Upper lobe of left lung (tissue), 6 donors: ENCODE measurements around the gene KIAA1958. TPM values are rescaled to one million over a fixed set of nuclear protein-coding genes. Genes with fewer than 3 reads are reported as not detected.

Experiments
- ATAC-seq, 2 donors: fragments of 200-7000 bp; cut with Tn5 transposase; one replicate each; pipeline ENCODE4 v1.9.1; 2022; ENCODE audit warnings: mild to moderate bottlenecking in 2 of 2, moderate library complexity in 2 of 2; ENCODE audit not compliant: low FRiP score in 2 of 2
- DNase-seq, 2 donors: peaks; one replicate each; pipeline ENCODE4 v3.0.0-alpha.2; 2019 to 2020
- H3K27ac ChIP-seq, 4 donors: fragments of 200-600 bp; sonication (generic); one replicate each; pipeline ENCODE4 v1.5.1; 2016 to 2019
- H3K27me3 ChIP-seq, 4 donors: fragments of 200-600 bp; sonication (generic); one replicate each; pipeline ENCODE4 v1.5.1; 2017 to 2019
- H3K36me3 ChIP-seq, 4 donors: fragments of 200-600 bp; sonication (generic); one replicate each; pipeline ENCODE4 v1.5.1; 2016 to 2019
- H3K4me1 ChIP-seq, 4 donors: fragments of 200-600 bp; sonication (generic); one replicate each; pipeline ENCODE4 v1.5.1; 2018 to 2019
- H3K4me3 ChIP-seq, 4 donors: fragments of 200-600 bp; sonication (generic); one replicate each; pipeline ENCODE4 v1.5.1; 2017 to 2019; ENCODE audit warnings: mild to moderate bottlenecking in 2 of 4, moderate library complexity in 1 of 4
- H3K9me3 ChIP-seq, 4 donors: fragments of 200-600 bp; sonication (generic); one replicate each; pipeline ENCODE4 v1.5.1; 2018 to 2019
- EP300 ChIP-seq, 4 donors: sonication (generic); formaldehyde crosslinking; IDR thresholded peaks; one replicate each; pipeline ENCODE4 v1.5.1; 2017; ENCODE audit warnings: antibody characterized with exemption in 4 of 4, control low read depth in 2 of 4
- POLR2A ChIP-seq, 4 donors: fragments of 450-650 bp; IDR thresholded peaks; one replicate each; pipeline ENCODE4 v1.5.1; 2016 to 2017; ENCODE audit warnings: antibody characterized with exemption in 4 of 4, mild to moderate bottlenecking in 2 of 4
- POLR2AphosphoS5 ChIP-seq, 2 donors: sonication (generic); formaldehyde crosslinking; IDR thresholded peaks; one replicate each; pipeline ENCODE4 v1.5.1; 2017; ENCODE audit warnings: antibody characterized with exemption in 2 of 2
- WGBS, 2 donors: methylation state at CpG; one replicate each; pipeline ENCODE4 v1.1.5; 2017 to 2018; 5-methylcytosine and 5-hydroxymethylcytosine counted together
- total RNA-seq, 6 donors: library from RNA; depleted of rRNA in 4 of 6; stranded (reverse); fragments of >200 nt in 4 of 6; gene quantifications; one replicate each; pipeline versions ENCODE4 v1.1.0 to v1.2.1, GENCODE V29; 2016 to 2021
- TF ChIP-seq, protein P1 (sequence below), 6 experiments: fragments of 450-650 bp in 4 of 6; fragments of 200-600 bp in 2 of 6; sonication (generic) in 2 of 6; IDR thresholded peaks; one replicate each; pipeline ENCODE4 v1.5.1; 2016 to 2019; ENCODE audit warnings: antibody characterized with exemption in 6 of 6
- donor health status: DM: no; HTN: no; CAD: no; lungs with moderate emphysema.
- donor health status: DM: no; HTN: yes; CAD: no; lungs with severe emphysema.

The KIAA1958 gene
- total RNA-seq, 6 donors from 2014 or later, result 9.2 to 21.1 (median 14.2) TPM

DNA sequence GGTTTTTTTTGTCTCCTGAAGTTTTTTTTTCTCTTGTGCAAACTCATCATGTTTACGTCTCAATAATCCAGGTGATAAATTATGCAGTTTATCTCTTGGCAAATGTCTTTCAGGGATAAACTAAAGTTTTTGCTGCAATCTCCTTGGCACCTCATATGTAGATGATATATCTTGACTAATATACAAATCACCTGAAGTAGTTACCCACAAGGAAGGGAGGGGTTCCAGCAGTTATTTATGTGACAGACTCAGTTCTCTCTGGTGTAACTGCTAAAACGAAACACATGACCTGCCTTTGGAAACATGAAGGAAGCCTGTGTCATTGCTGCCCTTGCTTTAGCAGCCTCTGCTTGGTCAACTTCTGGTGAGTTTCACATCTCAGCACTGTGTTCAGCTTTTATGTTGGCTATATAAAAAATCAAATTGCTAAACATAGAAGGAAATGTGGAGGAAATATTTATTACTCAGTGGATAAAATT, 39.3 kb upstream of the KIAA1958 start:
- TF ChIP-seq POLR2AphosphoS5 (IDR thresholded peaks at IDR 0.05) (no peak), POLR2A (IDR thresholded peaks at IDR 0.05) (no peak), EP300 (IDR thresholded peaks at IDR 0.05) (no peak)
- TF ChIP-seq, protein P1, sequence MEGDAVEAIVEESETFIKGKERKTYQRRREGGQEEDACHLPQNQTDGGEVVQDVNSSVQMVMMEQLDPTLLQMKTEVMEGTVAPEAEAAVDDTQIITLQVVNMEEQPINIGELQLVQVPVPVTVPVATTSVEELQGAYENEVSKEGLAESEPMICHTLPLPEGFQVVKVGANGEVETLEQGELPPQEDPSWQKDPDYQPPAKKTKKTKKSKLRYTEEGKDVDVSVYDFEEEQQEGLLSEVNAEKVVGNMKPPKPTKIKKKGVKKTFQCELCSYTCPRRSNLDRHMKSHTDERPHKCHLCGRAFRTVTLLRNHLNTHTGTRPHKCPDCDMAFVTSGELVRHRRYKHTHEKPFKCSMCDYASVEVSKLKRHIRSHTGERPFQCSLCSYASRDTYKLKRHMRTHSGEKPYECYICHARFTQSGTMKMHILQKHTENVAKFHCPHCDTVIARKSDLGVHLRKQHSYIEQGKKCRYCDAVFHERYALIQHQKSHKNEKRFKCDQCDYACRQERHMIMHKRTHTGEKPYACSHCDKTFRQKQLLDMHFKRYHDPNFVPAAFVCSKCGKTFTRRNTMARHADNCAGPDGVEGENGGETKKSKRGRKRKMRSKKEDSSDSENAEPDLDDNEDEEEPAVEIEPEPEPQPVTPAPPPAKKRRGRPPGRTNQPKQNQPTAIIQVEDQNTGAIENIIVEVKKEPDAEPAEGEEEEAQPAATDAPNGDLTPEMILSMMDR (IDR thresholded peaks at IDR 0.05), result no peak
- Histone ChIP-seq H3K27me3 (no peaks in the 10 kb centered on the region), H3K4me1 (no peaks in the 10 kb centered on the region), H3K4me3 (no peak overlapping the region), H3K27ac (no peak overlapping the region), H3K36me3 (peaks cover 0 to 4% (median 2%) of the 10 kb centered on the region in 4 donors), H3K9me3 (no peaks in the 10 kb centered on the region)
- 51 to 68% methylated on average over 2 of the region's 2 CpGs for WGBS, 2 donors
- ATAC-seq (no peak), DNase-seq (no peak)

- Histone ChIP-seq H3K4me3 (no peak overlapping the region), H3K27me3 (no peaks in the 10 kb centered on the region), H3K9me3 (peaks cover 0 to 3% (median 0%) of the 10 kb centered on the region in 4 donors), H3K27ac (no peak overlapping the region), H3K36me3 (peaks cover 6 to 60% (median 23%) of the 10 kb centered on the region in 4 donors), H3K4me1 (no peaks in the 10 kb centered on the region)
- DNase-seq (no peak), ATAC-seq (no peak)
- TF ChIP-seq POLR2A (IDR thresholded peaks at IDR 0.05), result no peak
- no peak for TF ChIP-seq EP300 (IDR thresholded peaks at IDR 0.05)
- TF ChIP-seq POLR2AphosphoS5 (IDR thresholded peaks at IDR 0.05), result no peak
- TF ChIP-seq, protein P1 (IDR thresholded peaks at IDR 0.05), result no peak
- 100% methylated on average over 1 of the region's 1 CpG for WGBS, 2 donors
Measured at GRCh38 chr9:112462855-112463254, 23.8 kb upstream of the KIAA1958 start.

DNA sequence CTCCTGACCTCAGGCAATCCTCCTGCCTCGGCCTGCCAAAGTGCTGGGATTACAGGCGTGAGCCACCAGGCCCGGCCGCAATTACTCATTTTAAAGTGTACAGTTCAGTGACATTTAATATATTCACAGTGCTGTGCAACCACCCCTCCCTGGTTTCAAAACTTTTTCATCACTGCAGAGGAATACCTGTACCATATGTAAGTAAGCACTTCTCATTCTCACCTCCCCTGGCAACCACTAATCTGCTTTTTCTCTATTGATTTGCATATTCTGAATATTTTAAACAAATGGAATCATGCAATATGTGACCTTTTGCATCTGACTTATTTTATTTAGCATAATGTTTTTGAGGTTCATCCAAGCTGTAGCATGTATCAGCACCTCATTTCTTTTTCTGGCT, 21.3 kb upstream of the KIAA1958 start:
- no peak overlapping the region for H3K27ac ChIP-seq
- TF ChIP-seq EP300 (IDR thresholded peaks at IDR 0.05), result no peak
- TF ChIP-seq POLR2A (IDR thresholded peaks at IDR 0.05), result no peak
- TF ChIP-seq, protein P1 (IDR thresholded peaks at IDR 0.05), result no peak
- no peak for TF ChIP-seq POLR2AphosphoS5 (IDR thresholded peaks at IDR 0.05)
- H3K4me3 ChIP-seq, result no peak overlapping the region
- no peak for ATAC-seq
- H3K36me3 ChIP-seq, result peaks cover 0 to 42% (median 14%) of the 10 kb centered on the region in 4 donors
- H3K9me3 ChIP-seq, result peaks cover 0 to 3% (median 0%) of the 10 kb centered on the region in 4 donors
- H3K4me1 ChIP-seq, result no peaks in the 10 kb centered on the region
- WGBS, 2 donors, result 96 to 98% methylated on average over 4 of the region's 4 CpGs
- H3K27me3 ChIP-seq, result no peaks in the 10 kb centered on the region
- DNase-seq, result peak in 1 of 2 donors; percentile 25

- TF ChIP-seq, protein P1 (IDR thresholded peaks at IDR 0.05), result no peak
- no peak for TF ChIP-seq EP300 (IDR thresholded peaks at IDR 0.05)
- TF ChIP-seq POLR2A (IDR thresholded peaks at IDR 0.05), result no peak
- WGBS, 2 donors, result 91 to 92% methylated on average over 3 of the region's 3 CpGs
- H3K27ac ChIP-seq, result no peak overlapping the region
- peaks cover 0 to 16% (median 9%) of the 10 kb centered on the region in 4 donors for H3K36me3 ChIP-seq
- H3K4me1 ChIP-seq, result no peaks in the 10 kb centered on the region
- DNase-seq (no peak), ATAC-seq (no peak)
- no peak overlapping the region for H3K4me3 ChIP-seq
- H3K9me3 ChIP-seq, result no peaks in the 10 kb centered on the region
- no peaks in the 10 kb centered on the region for H3K27me3 ChIP-seq
Measured at GRCh38 chr9:112472996-112473395, 13.6 kb upstream of the KIAA1958 start.

DNA sequence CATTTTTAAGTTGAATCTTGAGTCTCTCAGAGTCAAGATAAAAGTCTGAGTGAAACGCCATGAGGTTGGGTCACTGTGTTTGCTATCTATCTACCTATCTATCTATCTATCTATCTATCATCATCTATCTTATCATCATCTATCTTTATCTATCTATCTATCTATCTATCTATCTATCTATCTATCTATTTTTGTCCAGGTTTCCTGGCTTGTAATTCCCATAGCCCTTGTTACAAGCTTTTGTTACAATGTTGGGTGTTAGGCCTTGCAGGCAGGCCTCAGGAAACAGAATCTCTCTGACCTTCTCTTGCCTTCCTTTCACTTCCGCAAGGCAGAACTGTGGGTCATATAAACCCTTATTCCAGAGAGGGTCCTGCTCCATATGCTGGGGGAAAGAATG, 12.6 kb upstream of the KIAA1958 start:
- ATAC-seq, result no peak
- H3K4me3 ChIP-seq, result no peak overlapping the region
- H3K36me3 ChIP-seq, result peaks cover 0 to 16% (median 9%) of the 10 kb centered on the region in 4 donors
- TF ChIP-seq, protein P1 (IDR thresholded peaks at IDR 0.05), result no peak
- TF ChIP-seq POLR2A (IDR thresholded peaks at IDR 0.05) (no peak), POLR2AphosphoS5 (IDR thresholded peaks at IDR 0.05) (no peak), EP300 (IDR thresholded peaks at IDR 0.05) (no peak)
- no peaks in the 10 kb centered on the region for H3K27me3 ChIP-seq
- peaks cover 0 to 6% (median 2%) of the 10 kb centered on the region in 4 donors for H3K9me3 ChIP-seq
- H3K27ac ChIP-seq, result no peak overlapping the region
- no peaks in the 10 kb centered on the region for H3K4me1 ChIP-seq
- DNase-seq, result no peak
- whole genome bisulfite sequencing, 2 donors, result 97 to 99% methylated on average over 2 of the region's 2 CpGs
